HG03280 (cell line): Measurements from ENCODE around the gene YPEL5.
"Not testable (repeated sequence)": the region's sequence is repeated elsewhere in the genome, so short reads cannot be mapped to it uniquely, and the experiment has no call there.

Experiments
- ATAC-seq: cut with Tn5 transposase; IDR thresholded peaks from one replicate; pipeline ENCODE4 v1.9.1; 2021; ENCODE audit warnings: mild to moderate bottlenecking, moderate library complexity; ENCODE audit not compliant: unreplicated experiment

YPEL5 gene

DNA sequence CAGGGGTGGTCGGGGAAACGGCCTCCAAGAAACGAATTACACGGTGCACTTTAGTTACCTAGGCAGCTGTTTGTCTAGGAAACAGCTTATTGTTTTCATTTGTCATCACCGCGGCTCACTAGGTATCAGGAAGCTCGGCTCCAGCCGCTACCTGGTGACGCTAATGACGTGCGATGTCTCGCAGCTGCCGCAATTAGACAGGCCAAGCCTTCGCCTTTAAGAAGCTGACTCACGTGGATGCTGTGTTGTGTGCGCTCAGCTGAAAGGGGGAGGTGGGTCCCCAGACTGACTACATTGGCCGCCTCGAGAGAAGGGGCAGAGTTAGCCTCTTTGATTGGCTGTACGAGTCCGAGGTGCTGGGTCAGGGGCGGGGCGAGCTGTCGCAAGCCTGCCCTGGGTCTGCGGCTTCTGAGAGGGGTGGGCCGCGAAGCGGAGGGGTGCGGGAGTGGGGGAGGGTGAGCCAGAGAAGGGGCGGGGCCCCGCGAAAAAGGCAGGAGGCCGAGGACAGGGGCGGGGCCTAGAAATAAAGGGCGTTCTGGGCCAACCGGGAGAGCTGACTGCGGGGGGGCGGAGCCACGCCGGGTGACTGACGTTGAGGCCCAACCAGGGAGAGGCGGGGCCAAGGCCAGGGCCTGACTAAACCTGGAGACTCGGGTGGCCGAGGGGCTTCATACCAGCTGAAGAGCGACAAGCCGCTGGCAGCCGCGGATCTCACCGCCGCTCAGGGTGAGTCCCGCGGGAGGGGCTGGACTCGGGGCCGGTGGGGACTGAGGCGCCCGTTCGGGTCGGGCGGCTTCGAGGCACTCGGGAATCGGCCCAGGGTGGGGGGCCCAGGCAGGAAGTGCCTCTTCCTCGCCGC is at the start of gene YPEL5:
Gene YPEL5, plus strand, starts transcription at position 671 of the 859 bp plus-strand sequence. CDS start 9,645 bp downstream, outside the sequence.
- peak; percentile 91 for ATAC-seq

DNA sequence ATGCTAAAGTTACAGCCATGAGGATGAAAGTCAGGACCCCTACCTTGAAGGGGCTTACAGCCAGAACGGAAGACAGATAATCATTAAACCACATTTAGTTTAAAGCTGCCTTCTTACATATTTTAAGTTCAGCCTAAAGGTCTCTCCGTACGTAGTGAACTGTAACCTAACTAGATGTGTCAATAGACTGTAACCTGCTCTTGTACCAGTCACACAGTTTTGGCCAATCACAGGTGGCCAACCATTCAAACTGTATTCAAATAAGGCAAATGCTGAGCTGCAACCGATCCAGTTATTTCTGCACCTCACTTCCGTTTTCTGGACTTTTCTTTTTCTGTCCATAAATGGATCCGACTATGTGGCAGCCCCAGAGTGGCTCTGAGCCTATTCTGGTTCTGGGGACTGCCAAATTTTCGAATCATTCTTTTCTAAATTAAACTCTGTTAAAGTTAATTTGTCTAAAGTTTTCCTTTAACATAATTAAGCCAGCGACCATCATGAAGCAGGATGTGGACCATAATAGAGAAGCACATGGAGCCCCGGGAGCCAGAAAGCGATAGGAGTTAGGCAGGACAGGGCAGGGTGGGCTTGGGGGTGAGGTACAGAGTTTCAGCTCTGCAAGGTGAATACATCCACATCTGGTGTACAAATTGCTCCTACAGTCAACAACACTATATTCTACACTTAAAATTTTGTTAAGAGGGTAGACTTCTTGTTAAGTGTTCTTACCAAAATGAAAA is 48.4 kb upstream of the YPEL5 start:
- no peak for ATAC-seq

- ATAC-seq = not testable (repeated sequence)
Measured at GRCh38 chr2:30099366-30099765, 47.4 kb upstream of the YPEL5 start.

- ATAC-seq = not testable (repeated sequence)
Measured at GRCh38 chr2:30100691-30101090, 46.1 kb upstream of the YPEL5 start.

- no peak for ATAC-seq
Measured at GRCh38 chr2:30104307-30104706, 42.5 kb upstream of the YPEL5 start.

- ATAC-seq = no peak
Measured at GRCh38 chr2:30105556-30105955, 41.3 kb upstream of the YPEL5 start.

DNA sequence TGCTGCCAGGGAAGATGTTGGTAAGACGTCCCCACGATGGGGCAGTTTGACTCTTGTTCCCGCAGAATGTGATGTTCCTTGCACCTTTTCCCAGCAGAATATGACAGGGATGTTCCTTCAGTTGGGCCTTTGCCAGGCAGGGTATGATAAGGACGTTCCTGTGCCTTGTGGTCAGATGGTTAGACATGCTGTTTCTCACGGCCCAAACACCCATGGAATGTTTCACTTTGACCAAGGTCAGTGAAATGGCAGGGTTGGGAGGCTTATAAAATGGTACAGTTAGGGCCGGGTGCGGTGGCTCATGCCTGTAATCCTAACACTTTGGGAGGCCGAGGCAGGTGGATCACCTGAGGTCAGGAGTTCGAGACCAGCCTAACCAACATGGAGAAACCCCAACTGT is 40.3 kb upstream of the YPEL5 start:
- ATAC-seq = no peak

DNA sequence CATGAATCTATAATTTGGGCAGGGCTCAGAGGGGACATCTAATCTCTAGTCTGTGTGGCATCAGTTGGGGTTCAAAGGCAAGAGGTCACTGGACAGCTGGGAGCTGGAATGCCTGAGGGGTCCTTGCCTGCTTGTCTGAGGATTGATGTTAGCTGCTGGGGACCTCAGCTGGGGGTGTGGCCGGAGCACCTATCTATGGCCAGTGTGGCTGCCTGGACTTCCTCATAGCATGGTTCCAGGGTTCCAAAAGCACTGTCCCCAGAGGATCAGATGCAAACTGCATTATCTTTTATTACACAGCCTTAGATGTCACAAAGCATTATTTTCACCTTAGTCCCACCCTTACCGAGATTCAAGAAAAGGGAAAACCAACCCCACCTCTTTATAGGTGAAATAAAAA is 38.6 kb upstream of the YPEL5 start:
- ATAC-seq = no peak

DNA sequence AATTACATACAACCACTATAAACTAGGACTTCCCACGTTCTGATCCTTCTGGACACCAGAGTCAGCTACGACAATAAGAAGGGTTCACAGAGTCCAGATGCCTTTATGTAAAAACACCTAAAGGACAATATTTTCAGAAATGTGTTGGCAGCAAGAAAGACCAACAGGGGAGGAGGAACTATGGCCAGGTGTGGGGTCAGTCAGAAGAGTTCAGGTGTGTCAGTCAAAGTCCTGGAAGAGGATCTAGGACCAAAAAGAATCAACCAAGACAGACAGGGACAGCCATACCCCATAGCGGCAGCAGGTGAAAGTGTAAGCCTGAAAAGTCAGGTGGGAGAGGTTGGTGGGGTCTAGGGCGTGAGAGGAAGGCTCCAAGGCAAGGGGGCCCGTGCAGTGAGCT is 38.0 kb upstream of the YPEL5 start:
- no peak for ATAC-seq

DNA sequence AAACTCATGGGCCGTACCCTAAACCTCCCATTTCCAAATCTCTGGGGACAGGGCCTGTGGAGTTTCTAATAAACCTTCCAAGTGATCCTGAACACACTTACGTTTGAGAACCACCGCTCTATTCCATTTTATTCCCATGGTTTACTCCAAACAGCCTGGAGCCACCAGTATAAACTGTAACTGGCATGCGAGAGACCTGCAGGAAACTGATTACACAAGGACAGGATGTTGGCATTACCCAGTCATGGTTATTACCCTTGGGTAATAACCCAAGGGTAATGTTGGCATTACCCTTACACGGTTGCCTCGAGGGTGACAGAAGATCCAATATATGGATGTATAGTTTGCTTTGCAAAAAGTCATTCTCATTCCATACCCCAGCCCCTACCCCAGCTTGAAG is 37.0 kb upstream of the YPEL5 start:
- ATAC-seq = no peak

GRCh38 chr2:30110773-30111172 is 36.0 kb upstream of the YPEL5 start:
- ATAC-seq = no peak

GRCh38 chr2:30111186-30111585 is 35.6 kb upstream of the YPEL5 start:
- ATAC-seq = not testable (repeated sequence)

GRCh38 chr2:30112561-30112960 is 34.2 kb upstream of the YPEL5 start:
- ATAC-seq = no peak

GRCh38 chr2:30113617-30114293 is 33.1 kb upstream of the YPEL5 start:
- no peak for ATAC-seq

DNA sequence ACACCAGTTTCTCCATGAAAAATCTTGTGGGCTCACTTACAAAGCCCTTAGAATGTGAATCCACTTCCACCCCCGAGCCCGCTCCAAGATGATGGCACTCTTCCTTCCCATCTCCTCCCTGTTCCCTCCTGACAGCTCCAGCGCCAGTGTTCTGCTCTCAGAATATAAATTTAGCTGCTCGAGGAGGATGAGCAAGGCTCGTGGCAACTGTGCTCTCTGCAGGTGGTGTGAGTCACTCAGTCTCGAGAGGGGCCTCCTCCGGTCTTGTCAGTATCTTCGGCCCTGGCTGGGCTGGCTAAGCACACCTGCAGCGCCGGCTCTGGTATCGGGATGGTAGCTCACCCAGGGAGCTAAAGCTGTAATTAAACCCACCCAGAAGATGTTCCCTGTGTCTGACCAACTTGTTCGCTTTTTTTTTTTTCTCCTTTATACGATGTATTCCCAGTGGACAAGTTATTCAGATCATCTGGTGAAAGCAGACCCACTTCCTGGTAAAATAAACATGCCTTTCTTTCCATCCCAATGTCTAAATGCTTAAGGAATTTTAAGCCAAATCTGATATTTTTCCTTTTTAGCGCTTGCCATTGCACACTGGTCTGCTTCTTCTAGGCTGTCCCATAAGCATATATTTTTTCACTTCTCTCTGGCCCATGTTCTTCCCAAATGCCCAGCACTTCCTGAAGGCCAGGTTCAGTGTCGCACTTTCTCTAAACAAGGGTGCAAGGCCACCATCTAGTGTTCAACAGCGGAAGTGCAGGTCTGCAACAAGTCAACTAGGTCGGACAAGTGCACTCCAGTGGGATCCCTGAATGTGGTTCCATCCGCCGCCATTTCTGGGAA is 31.4 kb upstream of the YPEL5 start:
- no peak for ATAC-seq

- no peak for ATAC-seq
Measured at GRCh38 chr2:30115981-30116285, 30.9 kb upstream of the YPEL5 start.

- no peak for ATAC-seq
Measured at GRCh38 chr2:30122362-30122761, 24.4 kb upstream of the YPEL5 start.

DNA sequence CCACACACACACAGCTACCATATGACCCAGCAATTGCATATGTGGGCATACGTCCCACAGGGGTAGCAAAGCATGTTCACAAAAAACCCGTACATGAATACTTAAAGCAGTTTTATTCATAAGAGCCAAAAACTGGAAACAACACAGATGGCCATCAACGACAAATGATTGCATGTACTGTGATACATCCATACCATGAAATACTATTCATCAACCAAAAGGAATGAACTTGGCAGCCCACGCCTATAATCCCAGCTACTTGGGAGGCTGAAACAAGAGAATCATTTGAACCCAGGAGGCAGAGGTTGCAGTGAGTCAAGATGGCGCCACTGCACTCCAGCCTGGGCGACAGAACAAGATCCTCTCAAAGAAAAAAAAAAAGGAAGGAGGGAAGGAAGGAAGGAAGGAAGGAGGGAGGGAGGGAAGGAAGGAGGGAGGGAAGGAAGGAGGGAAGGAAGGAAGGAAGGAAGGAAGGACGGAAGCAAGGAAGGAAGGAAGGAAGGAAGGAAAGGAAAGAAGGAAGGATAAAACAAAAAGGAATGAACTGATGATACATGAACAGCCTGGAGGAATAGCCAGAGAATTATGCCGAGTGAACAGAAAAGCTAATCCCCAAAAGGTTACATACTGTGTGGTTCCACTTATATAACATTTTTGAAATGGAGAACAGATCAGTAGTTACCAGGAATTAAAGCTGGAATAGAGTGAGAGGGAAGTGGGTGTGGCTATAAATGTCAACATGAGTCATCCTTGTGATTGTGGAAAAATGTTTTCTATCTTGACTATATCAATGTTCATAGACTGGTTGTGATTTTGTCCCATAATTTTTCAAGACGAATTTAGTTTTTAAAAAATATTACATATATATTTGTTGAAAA is 19.6 kb upstream of the YPEL5 start:
- no peak for ATAC-seq

GRCh38 chr2:30134582-30134981 is 12.2 kb upstream of the YPEL5 start:
- ATAC-seq = no peak

DNA sequence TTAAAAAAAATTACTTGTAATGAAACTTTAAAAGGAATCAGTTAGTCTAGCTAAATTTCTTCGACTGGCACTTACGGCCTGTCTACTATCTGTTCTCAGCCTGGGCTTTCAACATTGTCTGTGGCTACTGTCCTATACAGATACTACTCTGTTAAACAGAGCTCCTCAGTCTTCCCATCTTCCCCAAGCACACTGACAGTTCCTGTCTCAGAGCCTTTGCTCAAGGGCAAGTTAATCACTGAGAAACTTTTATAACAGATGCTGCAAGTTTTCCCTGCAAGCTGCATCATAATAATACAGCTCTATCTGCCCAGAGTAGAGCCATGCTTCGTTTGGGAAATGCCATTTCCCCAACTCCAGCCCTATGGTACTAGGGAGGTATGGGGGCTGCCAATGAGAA is 11.3 kb upstream of the YPEL5 start:
- no peak for ATAC-seq
